Hematopoietic multipotent progenitor cell treated with erythropoietin and hydrocortisone succinate and interleukin-3 and kit ligand, for 15 days (in vitro differentiated cells): ENCODE data around the gene TCP11X1.
"Not testable (repeated sequence)": the region's sequence is repeated elsewhere in the genome, so short reads cannot be mapped to it uniquely, and the experiment has no call there.

ENCODE experiments used
- DNase-seq: peaks from one replicate; pipeline ENCODE4 v3.0.0-alpha.2; 2015; ENCODE audit warnings: low spot score

TCP11X1 gene

DNA sequence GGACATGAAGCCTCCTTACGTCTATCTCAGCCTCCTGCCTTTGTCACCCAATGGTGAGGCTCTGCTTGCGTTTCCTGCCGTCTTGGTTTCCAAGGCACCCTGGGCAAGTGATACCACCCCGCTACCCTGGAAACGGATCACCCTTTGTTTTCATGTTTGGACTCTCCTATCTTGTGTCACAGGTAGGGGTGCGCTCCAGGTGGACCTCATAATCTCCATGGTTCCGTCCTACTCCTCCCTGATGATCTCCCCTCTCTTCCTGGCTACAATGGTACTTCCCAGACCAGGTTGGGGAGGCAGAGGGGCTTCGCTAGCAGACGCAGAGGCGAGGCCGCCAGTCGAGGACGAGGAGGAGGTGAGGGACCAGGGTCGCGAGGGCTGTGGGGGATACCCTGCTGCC is at the start of gene TCP11X1:
TCP11X1 (plus strand) TSS at position 316 of the 400 bp plus-strand sequence.
- not testable (repeated sequence) for DNase-seq

DNA sequence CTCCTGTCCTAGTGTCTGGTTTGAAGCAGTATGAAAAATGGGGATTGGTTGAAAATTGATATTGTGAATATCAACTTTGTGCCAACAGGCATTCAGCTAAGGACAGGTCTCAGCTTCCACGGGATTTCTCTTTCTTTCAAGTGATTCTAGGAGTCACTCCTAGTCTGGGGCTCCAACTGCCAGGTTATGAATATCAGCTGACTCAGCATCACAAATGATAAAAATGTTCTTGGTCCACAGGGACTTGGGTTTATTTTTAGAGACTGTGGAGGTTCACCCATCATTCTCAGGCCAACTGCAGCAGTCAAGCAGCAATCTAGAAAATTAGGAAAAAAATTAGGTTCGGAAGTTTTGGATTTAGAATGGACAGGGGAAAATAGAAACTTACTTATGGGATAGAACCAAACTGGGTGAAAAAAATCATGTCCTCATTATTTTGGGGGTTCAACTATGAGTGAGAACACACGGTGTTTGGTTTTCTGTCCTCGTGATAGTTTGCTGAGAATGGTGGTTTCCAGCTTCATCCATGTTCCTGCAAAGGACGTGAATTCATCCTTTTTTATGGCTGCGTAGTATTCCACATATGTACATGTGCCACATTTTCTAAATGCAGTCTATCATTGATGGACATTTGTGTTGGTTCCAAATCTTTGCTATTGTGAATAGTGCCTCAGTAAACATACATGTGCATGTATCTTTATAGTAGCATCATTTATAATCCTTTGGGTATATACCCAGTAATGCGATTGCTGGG is 29.0 kb upstream of the TCP11X1 start:
- no peak for DNase-seq

DNA sequence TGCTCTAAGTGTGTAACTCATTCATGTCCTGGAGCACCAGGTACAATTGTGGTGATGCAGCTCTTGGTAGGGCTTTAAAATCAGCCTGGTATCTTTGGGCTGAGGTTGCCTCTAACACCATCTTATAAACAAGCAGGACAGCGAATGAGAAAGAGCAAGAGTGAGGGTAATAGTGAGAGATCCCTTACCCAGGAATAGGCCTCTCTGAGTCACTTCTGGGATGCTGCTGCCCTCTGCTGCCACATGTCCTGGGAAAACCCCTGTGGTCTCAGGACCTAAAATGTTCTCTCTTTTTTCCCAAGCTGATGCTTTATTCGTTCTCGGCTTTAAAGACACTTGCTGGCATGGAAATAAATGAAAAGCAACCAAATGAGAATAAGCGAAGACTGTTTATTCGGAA is 7.2 kb upstream of the TCP11X1 start:
- not testable (repeated sequence) for DNase-seq

DNA sequence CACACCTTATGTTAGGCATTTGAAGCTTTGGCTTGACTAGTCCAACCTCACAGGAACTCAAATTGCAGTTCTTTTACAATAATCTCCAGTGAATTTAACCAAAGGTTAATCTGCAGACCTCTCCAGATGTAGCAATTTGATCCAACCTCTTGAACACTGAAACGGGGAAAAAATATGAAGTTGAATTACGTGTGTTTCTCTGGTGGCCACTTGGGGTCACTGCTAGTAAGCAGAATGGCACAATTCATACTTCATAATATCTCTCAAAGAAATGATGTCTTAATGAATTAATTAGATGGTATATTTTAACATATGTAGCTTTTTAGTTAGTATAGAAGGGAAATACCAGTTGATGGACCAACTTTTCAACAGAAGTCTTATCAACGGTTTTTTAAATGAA is 1.4 kb downstream of the TCP11X1 start:
- not testable (repeated sequence) for DNase-seq

DNA sequence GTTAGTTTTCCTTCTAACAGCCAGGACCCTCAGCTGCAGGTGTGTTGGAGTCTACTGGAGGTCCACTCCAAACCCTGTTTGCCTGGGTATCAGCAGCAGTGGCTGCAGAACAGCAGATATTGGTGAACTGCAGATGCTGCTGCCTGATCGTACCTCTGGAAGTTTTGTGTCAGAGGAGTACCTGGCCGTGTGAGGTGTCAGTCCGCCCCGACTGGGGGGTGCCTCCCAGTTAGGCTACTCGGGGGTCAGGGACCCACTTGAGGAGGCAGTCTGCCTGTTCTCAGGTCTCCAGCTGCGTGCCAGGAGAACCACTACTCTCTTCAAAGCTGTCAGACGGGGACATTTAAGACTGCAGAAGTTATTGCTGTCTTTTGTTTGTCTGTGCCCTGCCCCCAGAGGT is 20.6 kb downstream of the TCP11X1 start:
- not testable (repeated sequence) for DNase-seq

DNA sequence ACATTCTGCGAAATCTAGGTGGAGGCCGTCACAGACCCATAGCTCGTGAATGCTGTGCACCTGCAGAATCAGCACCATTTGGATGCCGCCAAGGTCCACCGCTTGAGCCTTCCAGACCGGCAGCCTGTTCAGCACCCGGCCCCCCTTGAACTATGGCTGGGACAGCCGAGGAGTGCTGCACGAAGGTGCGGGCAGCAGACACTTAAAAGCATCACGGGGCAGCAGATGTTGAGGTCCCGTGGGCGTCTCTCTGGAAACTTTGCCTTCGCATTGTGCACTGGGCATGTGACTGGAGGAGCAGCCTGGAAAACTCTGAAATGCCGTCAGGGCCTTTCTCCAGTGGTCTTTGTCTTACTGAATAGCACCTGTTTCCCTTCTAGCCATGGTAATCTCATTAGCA is 25.2 kb downstream of the TCP11X1 start:
- not testable (repeated sequence) for DNase-seq

DNA sequence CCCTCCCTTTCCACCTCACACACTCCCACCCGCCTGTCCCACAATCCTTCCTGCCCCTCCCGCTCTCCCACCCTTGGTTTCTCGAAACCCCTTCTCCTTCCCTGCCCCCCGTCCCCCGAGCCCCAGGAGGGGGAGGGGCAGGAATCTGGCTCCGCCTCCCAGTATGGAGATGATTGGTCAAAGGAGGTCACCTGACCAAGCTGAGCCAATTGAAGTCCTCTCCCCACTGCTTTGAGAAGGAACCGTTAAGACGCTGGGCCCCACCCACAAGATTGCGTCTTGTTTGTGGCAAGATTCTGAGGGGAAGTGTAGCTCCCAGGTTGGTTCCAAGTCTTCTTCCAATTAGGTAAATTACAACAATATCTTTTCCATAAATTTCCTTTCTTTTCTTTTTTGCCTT is 31.8 kb downstream of the TCP11X1 start, which contains the start of gene NXF2:
NXF2 (plus strand) TSS at position 275 of the 400 bp plus-strand sequence. CDS start 59,912 bp downstream, outside the sequence.
- DNase-seq, result not testable (repeated sequence)

DNA sequence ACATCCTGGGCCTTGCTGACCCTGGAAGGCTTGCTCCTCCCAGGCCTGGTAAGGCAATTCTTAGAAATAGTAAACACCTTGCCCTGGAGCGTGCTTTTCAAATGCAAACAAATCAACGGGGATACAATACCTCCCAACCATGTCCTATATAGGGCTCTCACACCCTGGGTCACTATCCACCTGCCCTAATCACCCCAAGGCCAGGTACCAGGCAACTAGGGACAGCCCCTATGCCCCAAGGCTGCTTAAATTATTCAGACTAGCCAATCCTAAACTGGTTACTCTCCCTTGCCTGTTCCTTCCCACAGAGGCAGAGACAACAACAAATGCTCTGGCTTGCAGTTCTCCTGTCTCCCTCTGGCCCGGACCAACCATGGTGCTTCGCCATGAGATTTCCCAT is 57.1 kb downstream of the TCP11X1 start:
- DNase-seq, result not testable (repeated sequence)
